Cortex of kidney (tissue), 1 donor: ENCODE data around the gene OTOP3.
"Not testable (repeated sequence)": the region's sequence is repeated elsewhere in the genome, so short reads cannot be mapped to it uniquely, and the experiment has no call there.

ENCODE experiments used
- DNase-seq: peaks from one replicate; lab custom pipeline; 2025; lab: John Stamatoyannopoulos, UW

OTOP3 gene, protein sequence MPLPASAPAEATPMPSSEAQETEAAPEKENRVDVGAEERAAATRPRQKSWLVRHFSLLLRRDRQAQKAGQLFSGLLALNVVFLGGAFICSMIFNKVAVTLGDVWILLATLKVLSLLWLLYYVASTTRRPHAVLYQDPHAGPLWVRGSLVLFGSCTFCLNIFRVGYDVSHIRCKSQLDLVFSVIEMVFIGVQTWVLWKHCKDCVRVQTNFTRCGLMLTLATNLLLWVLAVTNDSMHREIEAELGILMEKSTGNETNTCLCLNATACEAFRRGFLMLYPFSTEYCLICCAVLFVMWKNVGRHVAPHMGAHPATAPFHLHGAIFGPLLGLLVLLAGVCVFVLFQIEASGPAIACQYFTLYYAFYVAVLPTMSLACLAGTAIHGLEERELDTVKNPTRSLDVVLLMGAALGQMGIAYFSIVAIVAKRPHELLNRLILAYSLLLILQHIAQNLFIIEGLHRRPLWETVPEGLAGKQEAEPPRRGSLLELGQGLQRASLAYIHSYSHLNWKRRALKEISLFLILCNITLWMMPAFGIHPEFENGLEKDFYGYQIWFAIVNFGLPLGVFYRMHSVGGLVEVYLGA

DNA sequence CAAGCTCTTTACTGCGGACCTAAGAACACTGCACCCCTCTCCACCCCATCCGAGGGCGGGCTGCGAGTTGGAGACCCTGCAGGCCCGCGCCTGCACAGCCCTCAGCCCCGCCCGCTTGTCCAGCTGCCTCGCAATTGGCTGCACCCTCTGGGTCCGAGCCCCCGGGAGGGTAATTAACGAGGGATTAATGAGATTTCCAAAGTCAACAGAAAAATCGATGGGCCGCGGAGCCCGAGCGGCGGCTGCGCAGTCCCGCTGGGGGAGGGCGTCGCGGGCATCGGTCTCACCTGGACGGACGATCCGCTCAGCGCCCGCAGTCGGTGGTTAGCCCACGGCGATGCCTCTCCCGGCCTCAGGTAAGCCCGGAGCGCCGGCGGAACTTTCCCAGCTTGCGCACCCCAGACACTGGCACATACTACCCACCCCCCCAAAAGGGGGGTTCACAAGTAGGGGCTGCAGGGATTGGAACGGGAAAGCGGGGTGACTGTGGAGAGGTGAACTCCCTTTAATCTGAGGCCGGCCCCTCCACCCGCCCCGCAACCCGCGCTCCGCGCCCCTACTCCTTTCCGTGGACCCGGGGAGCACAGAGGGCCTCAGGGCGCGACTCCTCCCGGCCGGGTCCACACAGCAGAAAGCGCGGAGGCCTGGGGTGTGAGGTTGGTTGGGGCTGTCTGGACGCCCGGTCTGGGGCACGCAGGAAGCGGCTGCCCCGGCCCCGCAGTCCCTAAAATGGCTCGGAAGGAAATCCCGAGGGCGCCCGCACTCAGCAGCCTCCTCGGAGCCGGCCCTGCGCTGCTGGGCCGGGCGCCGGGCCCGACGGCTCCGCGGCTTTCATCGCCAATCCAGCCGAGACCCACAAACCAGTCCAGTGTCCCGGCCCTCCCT is at the start of gene OTOP3:
Gene OTOP3, plus strand, starts transcription at position 314 of the 885 bp plus-strand sequence. Its CDS starts 24 bp downstream, at position 338.
- no peak for DNase-seq

DNA sequence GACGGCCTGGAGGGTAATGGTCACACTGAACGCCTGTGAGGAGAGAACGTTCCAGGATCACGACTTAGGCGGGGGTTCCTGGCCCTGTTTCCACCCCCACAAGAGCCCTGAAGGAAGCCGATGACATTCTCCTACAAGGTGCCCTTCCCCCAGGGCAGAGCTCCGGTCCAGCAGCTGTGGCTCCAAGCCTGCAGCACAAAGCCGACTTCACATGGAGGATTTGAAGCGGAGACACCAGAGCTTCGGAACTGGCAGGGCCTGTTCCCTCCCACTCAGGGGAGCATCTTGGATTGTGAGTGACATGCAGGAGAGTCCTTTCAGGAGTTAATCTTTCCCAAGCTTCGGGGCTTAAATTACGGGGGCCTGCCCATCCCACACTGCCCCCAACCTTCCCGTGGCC is 47.2 kb upstream of the OTOP3 start:
- DNase-seq: no peak

DNA sequence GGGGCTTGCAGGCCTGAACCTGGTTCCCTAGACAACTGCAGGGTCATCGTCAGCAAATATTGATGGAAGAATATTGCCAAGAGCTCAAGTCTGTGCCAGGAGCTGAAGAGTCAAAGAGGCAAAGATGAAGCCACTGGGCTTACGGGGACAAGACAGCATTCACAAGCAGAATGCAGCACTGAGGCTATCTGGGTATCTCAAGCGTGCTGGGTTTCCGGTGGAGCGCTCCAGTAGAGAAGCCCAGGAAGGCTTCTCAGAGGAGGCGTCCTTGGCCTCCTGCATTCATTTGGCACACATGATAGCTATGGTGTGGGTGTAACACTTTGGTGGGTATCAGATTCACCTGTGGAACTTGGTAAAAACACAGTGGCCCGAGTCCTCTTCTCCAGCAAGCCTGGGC is 45.1 kb upstream of the OTOP3 start:
- no peak for DNase-seq

DNA sequence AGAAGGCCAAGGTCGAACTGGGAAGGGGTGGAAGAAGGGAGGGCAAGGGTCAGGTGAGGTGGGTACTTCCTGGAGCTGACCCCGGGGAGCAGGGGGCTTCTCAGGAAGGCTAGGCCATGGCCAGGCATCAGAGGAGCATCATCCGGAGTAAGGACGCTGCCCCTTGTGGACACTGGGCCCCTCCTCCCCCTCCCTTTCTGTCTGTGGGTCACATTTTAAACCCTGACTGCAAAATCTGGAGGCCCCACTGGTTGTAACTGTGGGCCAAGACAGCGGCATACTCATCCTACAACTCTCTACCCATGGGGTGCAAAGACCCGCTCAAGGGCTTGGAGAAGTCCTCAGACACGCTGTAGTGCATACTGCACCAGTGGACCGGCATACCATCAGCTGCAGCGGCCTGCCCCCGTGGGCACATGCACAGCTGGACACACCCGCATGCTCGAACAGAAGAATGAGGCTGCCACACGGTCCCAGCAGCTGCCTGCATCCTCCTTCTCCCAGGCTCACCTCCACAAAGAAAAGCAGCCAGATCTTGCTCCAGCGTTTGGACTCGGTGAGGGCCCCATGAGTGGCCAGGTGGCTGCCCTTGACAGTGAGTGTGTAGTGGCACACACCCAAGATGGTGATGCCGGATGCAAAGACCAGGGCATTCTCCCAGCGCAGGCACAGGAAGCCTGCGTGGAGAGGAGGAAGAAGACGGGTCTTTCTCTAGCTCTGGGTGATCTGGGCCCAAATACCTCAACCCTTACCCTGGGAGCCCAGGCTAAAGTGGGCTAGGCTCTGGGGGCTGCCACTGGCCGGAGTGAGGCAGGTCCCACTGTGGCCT is 43.5 kb upstream of the OTOP3 start:
- no peak for DNase-seq

DNA sequence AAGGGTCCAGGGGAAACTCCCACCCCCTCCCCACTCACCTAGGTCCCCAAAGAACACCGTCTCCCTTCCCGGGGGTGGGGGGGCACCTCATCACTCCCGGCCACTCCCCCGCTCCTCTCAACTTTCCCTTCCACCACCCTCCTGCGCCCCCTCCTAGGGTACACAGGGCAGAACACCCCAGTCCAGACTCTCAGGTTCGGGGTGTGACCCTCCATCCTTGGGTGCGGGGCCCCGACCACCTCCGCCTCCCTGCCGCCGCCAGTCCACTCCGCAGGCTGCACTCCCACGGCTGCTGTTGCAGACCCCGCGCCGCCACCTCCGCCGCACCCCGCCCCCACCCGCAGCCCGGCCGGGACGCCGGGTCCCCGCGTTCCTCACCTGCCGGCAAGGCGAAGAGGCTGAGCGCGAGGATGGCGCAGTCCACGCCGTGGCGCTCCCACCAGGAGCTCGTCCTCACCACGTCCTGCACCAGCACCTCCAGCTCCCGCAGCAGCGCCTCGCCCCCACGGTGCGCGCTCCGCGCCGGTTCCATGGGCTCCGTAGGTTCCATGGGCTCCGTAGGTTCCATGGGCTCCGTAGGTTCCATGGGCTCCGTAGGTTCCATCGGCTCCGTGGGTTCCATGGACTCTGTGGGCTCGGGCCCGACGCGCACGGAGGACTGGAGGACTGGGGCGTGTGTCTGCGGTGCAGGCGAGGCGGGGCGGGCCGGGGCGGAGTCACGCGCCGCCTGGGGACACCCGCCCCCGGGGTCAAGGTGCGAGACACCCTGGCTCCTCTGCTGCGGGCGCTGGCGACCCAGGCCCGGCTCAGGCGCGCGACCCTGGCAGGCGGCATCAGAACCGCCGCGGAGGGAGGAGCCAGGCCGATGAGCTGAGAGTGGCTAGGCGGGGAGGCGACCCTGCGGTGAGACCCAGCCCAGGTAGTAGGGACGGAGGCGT is 42.5 kb upstream of the OTOP3 start, which contains the start of gene FADS6:
Gene FADS6, minus strand, starts transcription at position 660 of the 938 bp plus-strand sequence. Its CDS starts 38 bp downstream, at position 622.
- no peak for DNase-seq

DNA sequence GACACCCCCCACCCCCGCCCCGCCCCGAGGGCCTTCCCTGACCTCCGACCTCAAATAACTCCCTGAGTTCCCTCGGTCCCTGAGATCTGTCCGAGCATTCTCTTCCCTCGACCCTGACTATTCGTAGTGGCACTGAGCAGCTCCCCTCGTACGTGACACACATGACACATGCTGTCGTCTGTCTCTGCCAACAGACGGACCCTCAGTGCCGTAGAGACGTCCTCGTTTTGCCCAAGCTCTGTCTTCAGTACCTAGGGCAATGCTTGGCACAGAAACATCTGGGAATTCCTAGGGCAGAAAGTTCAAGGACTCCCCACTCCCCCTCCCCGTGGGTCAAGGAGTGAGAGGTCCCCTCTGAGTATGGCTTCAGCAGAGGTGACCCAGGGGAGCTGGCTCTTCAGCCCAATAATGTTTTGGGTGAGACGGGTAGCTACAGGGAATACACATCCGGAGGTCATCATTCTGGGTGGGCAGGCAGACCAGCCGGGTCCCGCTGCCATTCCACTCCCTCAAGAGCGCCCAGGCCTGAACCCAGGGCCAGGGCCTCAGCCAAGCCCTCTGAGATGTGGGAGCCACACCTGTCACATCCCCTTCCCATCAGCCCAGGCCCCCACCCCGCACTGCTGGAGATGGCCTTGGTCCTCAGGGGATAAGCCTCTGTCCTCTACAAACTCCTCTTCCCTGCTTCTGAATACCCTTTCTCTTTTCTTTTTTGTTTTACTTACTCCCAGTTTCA is 41.6 kb upstream of the OTOP3 start:
- no peak for DNase-seq

DNA sequence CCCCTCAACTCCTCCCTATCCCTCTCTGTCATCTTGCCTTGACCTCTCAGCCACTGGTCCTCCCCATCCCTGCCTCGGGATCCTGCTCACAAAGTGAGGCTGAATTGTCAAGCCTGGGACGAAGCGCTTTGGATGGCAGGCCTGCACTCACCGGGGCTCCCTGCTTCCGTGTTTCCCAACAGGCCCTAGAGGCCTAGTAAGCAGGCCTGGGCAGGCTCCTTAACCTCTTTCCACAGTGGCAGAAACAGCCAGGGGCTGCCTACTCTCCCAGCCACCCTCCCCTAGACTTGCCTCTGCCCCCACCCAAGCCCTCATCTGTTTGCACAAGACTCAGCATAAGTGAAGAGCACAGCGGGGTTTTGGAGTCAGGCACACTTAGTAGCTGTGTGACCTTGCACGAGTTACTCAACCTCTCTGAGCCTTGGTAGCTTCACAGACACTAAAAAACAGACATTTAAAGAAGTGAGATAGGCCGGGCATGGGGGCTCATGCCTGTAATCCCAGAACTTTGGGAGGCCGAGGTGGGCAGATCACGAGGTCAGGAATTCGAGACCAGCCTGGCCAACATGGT is 37.2 kb upstream of the OTOP3 start:
- DNase-seq: no peak

DNA sequence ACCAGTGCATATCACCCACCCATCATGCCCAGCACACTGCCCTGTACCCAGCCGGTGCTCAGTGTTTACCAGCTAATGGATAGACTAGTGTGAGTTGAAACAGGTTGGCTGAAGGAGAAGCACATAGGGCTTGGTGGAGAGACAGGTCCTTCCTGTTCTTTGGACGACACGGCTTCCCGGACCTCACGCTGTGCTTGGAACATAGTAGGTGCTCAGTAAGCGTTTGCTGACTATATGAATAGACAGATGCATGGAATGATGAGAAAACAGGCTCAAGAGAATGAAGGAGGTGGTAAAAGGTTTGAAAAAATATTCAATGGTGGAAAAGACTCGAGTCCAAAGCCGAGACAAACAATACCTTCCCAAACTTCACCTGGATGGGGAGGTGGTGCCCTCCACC is 35.5 kb upstream of the OTOP3 start:
- no peak for DNase-seq

DNA sequence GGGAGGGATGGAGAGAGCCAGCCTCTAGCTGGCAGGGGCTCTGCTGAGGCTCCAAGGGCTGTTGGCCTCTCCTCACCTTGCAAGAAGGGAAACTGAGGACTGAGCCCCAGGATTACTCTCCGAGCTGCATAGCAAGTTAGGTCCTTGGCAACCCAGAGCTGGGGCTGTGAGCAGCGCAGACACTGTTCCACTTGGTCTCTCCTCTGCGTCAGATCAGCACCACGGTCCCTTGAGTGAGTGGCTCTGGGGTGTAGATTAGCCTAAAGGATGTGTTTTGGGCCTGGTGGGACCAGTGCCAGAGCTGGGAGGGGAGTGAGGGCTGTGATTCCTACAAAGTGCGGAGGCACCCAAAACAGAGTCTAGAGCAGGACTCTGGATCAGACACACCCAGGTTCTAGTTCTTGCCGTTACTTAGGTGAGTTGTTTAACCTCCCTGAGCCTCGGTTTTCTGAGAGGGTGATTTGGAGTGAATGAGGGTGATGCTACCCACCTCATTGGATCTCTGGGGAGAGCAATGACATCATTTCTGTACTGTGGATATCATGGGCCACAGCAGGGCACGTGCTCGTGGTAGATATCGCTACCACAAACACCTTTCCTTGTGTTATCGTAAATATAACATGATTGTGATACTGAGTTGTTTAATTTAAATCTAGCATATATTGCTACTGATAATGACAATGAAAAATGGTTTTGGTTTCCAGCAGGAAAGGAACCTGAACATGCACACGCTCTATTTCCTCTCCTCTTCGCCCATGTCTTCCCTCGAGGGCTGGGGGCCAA is 34.2 kb upstream of the OTOP3 start:
- DNase-seq: no peak

DNA sequence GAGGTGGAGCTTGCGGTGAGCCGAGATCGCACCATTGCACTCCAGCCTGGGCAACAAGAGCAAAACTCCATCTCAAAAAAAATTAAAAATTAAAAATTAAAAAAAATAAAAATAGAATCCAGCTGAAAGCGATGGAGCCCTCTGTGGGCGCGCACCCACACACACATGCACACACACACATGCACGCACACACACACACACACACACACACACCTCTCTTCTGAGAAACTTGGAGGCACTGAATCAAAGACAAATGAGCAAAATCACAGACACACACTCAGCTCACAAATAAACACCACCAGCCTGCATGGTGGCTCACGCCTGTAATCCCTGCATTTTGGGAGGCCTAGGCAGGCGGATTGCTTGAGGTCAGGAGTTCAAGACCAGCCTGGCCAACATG is 32.7 kb upstream of the OTOP3 start:
- no peak for DNase-seq

DNA sequence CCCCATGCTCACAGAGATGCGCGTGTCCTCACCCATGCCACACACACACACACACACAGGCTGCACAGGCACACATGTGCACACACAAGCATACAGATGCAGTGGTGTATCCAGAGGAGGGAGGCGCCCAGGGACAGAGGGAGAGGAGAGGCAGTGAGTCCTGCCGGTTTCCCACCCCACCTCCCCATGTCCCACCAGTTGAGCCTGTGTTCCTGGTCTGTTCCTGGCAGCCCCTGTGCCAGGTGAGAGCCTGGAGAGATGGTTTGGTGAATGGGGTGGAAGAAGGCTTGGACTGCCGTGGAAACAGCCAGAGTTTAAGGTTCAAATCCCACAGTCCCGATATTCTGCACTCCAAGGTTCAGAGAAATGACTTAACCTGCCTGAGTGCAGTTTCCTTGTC is 32.0 kb upstream of the OTOP3 start:
- DNase-seq: no peak

DNA sequence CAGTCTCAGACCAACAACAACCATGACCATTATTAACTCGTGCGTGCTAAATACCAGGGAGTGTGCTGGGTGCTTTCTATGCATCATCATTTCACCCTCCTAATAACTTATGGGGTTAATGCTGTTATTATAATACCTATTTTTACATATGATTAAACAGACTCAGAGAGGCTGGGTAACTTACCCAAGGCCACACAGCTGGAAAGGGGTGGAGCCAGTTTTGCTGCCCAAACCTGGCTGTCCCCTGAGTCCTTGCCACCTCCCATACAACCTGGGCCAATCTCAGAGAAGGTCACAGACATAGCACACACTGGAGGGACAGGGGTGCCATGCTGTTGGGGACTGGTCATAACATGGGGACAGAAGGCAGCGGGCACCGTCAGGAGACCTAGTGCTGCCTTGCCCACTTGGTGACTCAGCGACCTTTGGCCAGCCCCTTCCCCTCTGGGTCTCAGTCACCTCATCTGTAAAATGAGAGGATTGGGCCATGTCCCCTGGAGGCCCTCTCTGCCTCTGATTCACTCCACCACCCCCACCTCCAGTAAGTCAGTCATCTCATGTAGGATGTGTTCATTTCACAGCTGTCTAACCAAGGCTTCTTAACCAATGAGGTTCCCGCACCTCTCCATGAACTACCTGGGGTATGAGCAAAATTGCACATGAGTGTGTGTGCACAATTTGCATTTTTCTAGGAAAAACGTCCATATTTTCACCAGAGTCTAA is 30.9 kb upstream of the OTOP3 start:
- DNase-seq: no peak

DNA sequence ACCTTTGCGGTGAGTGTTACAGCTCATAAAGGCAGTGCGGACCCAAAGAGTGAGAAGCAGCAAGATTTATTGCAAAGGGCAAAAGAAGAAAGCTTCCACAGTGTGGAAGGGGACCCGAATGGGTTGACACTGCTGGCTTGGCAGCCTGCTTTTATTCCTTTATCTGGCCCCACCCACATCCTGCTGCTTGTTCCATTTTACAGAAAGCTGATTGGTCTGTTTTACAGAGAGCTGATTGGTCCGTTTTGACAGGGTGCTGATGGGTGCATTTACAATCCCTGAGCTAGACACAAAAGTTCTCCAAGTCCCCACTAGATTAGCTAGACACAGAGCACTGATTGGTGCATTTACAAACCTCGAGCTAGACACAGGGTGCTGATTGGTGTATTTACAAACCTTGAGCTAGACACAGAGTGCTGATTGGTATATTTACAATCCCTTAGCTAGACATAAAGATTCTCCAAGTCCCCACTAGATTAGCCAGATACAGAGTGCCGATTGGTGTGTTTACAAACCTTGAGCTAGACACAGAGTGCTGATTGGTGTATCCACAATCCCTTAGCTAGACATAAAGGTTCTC is 29.4 kb upstream of the OTOP3 start:
- DNase-seq: not testable (repeated sequence)

DNA sequence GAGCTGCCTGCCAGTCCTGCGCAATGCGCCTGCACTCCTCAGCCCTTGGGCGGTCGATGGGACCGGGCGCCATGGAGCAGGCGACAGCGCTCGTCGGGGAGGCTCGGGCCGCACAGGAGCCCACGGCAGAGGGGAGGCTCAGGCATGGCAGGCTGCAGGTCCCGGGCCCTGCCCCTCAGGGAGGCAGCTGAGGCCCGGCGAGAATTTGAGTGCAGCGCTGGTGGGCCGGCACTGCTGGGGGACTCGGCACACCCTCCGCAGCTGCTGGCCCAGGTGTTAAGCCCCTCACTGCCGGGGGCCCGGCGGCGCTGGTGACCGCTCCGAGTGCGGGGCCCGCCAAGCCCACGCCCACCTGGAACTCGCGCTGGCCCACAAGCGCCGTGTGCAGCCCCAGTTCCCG is 28.7 kb upstream of the OTOP3 start:
- DNase-seq: no peak

DNA sequence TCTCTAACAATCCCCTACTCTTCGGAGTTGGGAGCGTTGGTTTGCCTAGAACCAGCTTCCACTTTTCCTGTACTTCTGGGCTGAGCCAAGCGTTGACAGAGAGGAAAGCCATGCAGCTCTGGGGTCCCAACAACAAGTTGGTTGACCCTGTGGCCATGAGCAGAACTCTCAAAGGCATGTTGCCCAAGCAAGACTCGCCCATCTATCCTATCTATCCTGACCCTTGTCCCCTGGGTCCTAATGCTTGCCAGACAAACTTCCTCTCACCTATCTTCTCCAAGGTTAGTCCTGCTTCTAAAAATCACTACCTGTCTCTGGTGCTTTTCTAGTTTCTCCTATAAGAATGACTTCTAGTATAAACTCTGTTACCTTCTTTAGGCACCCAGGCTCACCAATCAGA is 26.6 kb upstream of the OTOP3 start:
- not testable (repeated sequence) for DNase-seq

DNA sequence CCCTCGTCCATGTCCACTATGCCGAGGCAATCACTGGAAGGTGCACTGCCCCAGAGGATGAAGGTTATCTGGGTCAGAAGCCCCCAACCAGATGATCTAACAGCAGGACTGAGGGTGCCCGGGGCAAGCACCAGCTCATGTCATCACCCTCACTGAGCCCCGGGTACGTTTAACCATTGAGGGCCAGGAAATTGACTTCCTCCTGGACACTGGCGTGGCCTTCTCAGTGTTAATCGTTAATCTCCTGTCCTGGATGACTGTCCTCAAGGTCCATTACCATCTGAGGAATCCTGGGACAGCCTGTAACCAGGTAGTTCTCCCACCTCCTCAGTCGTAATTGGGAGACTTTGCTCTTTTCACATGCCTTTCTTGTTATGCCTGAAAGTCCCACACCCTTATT is 24.3 kb upstream of the OTOP3 start:
- not testable (repeated sequence) for DNase-seq

DNA sequence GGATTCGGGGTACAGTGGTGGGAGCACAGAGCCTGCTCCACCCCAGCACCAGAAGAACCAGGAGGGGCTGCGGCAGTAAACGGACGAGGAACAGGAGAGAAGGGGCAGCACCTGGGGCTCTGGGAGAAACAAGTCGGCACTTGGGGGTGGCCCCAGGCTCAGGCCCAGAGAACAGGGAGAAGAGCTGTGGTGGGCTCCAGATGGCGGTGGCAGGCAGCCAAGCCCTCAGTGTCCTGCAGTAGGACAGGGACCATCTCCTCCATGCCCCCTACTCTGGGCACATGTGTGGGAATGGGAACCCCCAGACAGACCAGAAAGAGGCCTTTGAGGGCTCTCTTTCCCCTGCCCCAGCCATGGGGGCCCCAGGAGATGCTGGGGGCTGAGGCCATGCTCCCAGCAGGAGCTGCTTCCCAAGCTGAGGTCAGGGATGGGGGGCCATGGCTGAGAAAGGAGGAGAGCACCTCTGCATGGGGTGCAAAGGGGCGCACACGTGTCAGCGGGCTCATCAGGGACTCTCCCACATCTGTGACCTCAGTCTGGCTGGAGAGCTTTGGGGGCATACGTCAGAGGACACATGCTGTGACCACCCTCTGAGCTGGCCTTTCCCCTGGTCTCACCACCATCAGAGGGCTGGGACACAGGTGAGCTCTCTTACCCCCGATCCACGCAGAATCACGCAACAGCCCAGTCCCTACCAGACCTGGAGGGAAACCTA is 19.4 kb upstream of the OTOP3 start:
- DNase-seq: no peak
